GM21717 (cell line): ENCODE results near the gene CNOT6L.

Experiments used
- ATAC-seq: cut with Tn5 transposase; IDR thresholded peaks from one replicate; pipeline ENCODE4 v1.9.1; 2021; ENCODE audit warnings: mild to moderate bottlenecking, moderate library complexity; ENCODE audit not compliant: unreplicated experiment

CNOT6L gene

DNA sequence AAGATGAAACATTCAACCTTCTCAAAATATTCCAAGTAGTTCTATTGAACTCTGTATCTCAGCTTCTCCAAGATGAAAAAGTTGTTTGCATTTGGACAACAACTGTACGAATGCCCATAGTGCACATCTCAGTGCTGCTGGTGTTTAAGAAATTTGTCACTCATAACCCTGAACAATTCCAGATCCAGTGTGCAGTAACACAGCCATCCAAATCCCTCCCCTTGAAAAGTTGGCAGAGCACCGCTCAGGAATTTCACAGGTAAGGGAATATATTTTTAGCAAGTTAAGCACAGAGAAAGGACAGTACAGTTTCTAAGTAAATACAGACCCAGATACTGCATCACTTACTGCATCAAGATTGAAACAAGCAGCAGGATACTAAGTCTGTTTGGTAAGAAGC, 104.7 kb downstream of the CNOT6L start:
- ATAC-seq = no peak

DNA sequence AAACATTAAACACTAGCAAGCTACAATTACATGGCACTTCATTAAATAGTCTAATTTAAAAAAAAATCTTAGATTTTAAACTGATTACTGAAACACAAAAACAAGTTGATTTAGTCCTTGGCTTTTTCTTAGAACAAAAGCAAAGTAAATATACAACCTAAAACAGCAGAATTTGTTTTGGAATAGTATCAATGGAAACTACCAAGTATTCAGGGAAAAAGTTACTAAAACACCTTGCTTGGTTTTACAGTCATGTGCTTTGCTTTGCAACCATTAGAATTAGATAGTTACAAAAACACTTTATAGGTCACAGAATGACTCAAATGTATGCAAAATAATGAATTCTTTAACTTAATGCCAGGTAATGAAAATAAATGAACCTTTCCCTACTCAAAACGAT, 105.3 kb downstream of the CNOT6L start:
- no peak for ATAC-seq

DNA sequence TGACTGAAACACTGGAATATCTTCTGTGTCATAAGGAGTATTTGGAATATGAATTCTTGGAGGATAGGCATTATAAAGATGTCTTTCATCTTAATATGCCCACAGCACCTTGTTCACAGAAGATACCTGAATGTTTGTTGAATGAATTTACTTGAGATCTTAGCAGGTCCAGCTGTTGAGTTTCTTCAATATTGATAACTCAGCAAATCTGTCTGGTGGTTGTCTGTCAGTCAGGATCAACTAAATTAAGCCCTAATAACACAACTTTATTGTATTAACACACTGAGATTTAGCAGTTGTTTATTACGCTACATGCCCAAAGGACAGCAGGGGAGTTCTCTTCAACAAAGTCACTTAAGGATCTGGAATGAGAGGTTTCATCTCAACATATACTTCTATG, 106.5 kb downstream of the CNOT6L start:
- no peak for ATAC-seq

DNA sequence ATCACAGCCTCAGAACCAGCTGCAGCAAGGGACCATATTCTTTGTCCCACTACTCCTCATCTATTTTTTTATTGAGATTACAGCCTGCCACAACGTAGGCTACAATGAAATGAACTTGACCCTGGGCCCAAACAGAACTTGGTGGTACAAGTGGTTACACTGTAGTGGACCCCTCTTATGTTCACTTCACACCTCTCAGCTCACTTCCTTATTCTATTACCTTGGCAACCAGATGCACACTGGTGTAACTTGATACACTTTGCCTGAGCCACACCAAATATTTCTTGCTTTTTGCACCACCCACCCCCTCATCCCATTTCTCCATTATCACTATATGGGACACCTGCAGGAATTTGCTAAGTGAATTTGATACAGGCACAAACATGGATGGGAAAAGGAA, 107.7 kb downstream of the CNOT6L start:
- ATAC-seq = no peak

DNA sequence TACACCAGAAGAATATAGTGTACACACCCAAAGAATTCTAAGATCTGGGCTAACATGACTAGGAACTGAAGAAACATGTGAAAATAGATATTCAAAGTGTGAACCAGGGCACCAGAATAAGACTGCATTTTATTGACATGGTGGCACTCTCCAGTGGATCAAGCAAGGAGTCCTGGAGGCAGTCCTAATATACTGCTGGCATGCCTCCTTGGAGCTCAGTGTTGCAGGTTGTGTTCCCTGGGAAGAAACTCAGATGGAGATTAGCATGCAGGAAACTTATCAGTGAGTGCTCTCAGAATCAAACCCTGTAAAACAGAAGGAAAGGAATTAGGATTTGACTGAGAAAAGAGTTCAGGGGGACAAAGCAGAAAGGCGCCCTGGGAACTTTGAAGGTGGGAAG, 108.5 kb downstream of the CNOT6L start:
- ATAC-seq = no peak

DNA sequence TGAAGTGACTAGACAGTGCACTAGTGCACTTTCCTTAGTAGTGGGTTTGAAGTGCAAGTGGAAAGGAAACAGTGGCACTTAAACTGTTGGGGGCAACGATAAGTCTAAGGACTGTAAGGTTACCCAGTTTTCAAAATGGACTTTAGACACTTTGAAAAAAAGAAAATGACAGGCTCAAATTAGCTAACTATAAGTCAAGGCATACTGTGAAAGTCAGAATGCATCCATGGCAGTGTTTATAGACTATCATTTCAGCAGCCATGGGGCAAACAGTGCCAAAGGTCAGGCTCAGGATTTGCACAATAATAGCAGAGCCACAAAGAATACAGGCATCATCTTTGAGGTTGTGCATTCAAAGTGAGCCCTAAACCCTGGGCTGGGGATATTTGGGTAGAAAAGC, 109.1 kb downstream of the CNOT6L start:
- ATAC-seq = no peak

DNA sequence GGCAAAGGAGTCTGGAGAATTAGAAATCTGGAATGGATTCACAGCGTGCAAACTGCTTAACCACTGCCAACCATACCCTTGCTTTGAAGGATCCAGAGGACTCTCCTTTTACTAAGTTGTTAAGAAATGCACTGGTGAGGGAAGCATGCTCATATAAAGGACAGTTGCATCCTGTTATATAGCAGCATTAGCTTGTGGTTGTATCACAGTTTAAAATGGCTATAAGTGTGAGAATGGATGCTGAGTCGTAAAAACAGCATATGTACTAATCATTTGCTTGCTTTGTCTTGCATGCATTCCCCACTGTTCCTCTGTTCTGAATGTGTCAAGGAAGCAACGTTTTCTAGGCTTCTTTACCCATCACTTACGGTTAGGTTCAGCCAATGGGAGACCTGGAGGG, 112.5 kb downstream of the CNOT6L start:
- ATAC-seq = no peak

DNA sequence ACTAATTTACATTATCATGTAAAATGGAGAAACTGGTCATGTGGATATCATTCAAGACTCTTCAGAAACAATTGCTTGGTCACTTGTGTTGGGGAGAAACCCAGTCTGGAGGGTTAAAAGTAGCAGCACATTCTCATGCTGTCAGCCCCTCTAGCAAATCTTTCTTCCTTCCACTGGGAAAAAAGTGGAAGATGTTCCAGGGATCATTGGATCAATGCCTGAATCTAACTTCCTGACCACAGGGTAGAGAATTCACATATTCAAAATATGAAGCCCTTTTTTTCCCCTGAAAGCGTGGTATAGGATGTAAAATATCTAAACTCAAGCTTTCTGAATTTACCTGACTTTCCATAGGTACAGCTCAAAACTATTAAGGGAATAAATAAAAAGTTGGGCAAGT, 115.5 kb downstream of the CNOT6L start:
- no peak for ATAC-seq

DNA sequence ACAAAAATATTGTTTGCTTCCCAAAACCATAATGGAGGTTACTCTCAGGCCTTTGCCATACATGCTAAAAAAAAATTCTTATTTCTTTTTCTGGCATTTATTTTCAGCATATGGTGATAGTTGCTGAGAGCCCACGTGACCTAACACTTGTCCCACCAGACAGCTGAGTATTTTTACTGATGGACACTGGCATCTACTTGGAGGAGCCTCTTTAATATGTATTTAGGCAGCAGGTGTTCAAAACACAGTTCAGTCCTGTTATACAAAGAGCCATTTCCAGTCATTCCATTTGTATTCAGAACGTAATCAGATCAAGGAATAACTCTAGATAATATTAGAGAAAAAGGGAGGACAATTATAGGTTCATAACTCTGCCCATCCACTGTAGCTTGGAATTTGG, 118.0 kb downstream of the CNOT6L start:
- no peak for ATAC-seq

DNA sequence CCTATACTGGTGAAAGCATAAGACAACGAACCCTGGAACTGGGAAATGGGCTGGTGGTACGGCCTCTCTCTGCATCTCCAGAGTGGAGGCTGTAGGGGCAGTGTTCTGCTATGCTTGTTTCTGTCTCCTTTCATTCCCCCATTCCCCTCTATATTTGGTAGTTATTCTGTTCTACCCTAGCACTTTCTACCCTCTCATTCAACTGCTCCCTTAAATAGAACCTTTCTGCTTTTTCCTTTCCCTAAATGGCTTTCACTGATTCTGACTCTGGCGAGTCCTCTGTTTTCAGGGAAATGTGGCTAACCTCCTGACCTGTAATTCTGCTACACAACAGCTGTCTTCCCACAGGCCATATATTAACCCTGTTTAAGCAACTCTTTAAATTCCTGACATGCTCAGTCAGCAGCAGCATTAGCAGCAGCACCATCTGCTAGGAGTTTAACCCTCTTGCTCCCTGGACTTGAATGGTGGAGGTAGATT, 119.4 kb downstream of the CNOT6L start:
- no peak for ATAC-seq

DNA sequence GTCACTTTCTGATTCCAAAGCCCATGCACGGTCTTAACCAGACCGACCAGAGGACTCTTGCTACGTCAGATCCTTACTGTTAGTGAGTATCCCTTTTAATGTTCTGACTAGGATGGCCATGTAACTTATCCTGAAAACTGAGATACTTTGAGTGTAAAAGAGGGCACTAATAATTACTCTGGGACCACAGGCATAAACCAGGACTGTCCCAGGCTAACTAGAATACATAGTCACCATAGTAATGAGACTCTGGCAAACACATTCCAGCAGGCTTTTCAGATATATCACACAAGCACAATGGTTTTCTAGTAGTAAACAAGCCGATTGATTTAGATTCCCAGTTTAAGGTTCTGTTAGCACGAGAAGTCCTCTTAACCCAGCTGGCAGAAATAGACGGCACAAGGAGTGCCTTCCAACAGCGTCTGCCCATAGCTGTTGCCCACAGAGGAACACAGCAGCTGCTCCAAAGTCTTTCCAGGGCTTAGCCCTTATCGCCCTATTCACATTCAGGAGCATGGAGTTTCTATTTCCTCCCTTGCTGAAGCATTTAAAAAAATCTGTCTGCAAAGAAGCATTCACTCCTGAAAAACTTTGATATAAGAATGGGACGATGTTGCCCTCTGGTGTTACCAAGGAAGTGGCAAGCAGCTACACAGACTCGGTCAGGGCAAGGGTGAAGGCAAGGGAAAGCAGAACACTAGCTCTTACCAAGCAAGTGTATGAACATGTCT, 121.1 kb downstream of the CNOT6L start:
- no peak for ATAC-seq

DNA sequence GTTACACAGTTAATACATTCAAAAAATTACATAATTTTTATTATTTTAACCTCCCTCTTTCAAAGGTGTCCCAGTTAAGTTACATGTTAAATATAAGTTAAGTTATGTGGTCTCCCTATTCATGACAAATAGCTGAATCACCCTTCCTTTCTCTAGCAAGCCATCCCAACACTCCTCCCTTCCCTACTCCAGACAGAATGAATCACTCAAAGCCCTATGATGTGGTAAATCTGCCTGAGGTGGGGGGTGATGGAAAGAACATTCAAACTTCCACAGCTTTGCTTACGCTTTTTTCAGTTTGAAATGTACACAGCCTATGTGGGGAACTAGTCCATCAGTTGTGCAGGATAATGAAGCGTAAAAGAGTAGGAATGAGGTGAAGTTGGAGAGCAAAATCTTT, 123.4 kb downstream of the CNOT6L start:
- no peak for ATAC-seq

DNA sequence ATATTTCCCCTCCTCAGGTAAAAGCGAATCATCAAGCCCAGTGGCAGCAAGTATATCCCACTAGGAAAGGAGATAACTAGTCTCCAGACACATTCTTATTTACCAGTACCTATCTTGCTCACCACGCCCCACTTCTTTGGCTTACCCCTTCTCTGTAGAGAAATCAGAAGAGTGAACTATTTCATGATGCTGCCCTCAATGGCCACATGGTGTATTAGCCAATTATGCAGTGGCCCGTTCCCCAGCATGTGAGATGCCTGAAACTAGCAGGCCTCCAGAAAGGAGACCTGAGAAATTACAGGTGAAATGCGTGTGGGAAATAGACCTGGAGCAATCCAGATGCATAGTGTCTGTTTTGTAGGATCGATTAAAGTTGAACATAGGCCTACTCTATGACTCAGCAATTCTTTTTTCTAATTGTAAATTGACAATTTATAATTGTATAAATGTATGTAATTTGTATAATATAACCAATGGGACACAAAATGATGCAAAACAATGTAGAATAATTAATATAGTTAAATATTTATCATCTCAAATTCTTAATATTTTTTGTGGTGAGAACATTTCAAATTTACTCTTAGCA, 126.2 kb downstream of the CNOT6L start:
- ATAC-seq = no peak

DNA sequence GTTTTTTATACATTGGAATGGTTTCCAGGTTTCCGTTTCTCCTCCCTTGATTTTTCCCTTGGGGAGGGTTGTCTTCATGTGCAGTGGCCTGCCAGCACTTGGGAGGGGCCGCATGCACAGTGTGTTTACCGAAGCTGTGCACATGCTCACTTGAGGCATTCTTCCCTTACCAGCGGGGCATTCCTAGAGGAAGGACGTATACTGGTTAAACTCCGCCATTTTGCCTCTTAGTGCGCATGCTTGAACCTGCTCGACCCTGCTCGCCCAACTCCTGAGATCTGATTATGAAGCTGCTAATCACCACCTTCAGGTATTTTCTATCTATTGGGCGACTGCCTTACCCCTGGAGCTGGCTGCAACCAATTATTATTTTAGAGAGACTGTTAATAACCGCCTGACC, 137.4 kb downstream of the CNOT6L start:
- ATAC-seq = no peak

DNA sequence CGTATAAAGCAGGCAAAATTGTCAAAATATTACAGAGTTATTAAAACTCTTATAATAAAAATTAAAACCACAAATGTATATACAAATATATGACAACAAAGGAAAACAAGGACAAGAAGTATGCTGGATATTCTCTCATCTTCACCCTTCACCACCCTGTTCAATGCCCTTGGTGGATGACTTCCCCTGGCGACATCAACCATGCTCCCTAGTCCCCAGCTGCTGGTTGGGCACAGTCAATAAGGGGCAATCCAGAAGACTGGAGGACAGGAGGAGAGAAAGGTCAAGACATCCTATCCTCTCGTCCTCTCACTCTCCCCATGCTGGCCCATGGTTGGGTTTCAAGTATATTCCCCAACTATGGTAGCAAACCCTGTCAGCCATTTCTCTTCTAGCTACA, 142.3 kb downstream of the CNOT6L start:
- ATAC-seq = no peak

DNA sequence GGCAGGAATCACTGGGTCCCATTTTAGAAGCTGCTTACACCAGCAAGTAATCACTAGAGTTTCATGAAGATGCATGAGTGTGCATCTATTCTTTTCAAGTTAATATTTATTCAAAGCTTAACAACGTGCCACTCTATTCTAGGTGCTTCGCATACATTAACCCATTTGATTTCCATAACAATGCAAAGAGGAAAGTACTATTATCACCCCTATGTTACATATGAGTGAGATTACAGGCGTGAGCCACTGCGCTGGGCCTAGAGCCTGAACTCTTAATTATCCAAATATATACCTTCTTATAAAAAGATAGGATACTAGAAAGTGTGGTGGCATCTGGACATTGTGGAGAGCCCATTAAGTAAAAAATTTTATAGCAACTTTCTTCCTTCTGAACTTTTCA, 148.1 kb downstream of the CNOT6L start:
- ATAC-seq = no peak

DNA sequence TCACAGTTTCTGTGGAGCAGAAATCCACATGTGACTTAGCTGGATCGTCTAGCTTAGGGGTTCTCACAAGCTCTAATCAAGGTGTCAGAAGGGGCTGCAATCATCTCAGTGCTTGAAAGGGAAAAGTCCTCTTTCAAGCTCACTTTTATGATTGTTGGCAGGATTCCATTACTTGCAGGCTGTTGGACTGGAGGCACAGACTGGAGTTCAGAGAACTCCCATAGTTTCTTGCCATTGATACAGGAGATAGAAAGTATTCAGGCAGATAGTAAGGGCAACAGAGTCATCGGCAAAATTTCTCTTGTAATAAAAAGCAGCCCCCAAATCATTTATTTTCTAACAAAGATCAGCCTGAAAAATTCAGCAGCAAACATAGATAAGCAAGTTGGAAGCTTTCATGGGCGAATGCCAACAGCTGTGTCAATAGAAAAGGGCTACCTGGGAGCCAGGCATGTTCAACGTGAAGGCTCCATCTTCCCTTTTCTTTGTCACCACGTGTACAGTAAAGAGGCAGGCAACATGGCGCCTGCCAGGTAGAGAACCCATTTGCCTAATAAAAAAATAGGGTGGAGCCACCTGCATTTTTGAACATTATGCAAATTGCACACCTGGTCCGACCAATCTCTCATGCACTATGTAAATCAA, 149.1 kb downstream of the CNOT6L start:
- no peak for ATAC-seq

DNA sequence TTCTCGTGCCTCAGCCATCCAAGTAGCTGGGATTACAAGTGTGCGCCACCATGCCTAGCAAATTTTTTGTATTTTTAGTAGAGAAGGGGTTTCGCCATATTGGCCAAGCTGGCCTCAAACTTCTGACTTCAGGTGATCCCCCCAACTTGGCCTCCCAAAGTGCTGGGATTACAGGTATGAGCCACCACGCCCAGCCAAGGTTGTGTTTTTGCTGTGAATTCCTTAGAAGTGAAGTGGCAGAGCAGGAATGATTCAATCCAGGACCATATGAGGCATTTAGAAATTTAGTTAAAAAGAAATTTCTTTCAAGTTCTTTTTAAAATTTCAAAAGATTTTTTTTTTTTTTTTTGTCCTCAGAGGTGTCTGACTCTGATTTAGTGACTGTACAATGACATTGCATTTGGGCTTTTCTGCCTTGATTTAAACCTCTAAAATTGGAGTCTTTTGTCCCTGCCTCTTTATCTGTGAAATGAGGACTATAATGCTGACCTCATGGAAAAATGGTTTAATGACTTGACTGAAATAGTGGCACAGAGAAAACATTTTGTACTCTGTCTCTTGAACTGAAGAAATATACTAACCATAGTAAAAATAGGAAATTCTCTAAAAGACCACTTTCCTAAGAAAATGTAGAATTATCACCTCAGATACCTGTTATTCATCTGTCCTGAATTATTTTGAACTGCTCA, 153.6 kb downstream of the CNOT6L start:
- no peak for ATAC-seq
